Skin epidermis (tissue), 12 donors: ENCODE results near the gene ORAI1.
"Not testable (repeated sequence)": the region's sequence is repeated elsewhere in the genome, so short reads cannot be mapped to it uniquely, and the experiment has no call there.

Source experiments
- H3K27ac ChIP-seq, 21 experiments: fragments of 200-600 bp; sonication (generic) in 11 of 21; one replicate each; pipeline ENCODE4 v1.5.0; 2020; ENCODE audit warnings: mild to moderate bottlenecking in 3 of 21, inconsistent platforms in 2 of 21, moderate library complexity in 2 of 21
- H3K4me3 ChIP-seq, 7 experiments: fragments of 200-600 bp; sonication (generic) in 2 of 7; one replicate each; pipeline ENCODE4 v1.5.0; 2020; ENCODE audit warnings: inconsistent platforms in 2 of 7, mild to moderate bottlenecking in 2 of 7, moderate library complexity in 1 of 7

ORAI1 gene

DNA sequence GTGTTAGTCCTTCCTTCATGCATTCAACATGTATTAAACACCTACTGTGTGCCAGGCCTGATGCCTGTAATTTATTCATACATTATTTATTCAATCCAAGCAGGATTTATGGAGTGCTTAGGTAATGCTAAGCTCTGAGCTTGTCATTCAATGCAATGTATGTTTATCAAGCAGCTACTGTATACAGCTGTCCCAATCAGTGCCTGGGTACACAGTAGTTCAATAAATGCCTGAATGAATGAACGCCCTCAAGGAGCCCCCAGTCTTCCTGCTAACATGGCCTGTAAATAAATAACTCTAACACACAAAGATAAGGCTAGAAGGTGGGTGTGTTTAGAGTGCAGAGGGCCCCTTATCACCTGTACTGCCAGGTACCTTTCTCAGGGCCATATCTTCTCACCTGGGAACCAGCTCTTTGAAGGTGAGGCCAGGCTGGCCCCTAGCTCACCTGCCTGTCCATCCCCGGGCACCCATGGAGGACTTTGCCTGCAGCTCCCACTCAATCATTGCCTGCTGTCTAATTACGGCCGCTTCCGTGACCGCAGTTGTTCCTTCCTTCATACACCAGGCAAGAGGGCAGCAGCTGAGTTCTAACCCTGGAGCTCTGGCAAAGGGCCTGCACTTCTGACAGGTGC lies 25.5 kb upstream of the ORAI1 start:
- no peak overlapping the region for H3K27ac ChIP-seq
- H3K4me3 ChIP-seq, result no peak overlapping the region

- Histone ChIP-seq H3K27ac (no peak overlapping the region), H3K4me3 (no peak overlapping the region)
These were observed 23.6 kb upstream of the ORAI1 start for GRCh38 chr12:121602766-121603165.

- H3K27ac ChIP-seq, result no peak overlapping the region
- H3K4me3 ChIP-seq, result no peak overlapping the region
These were observed 22.7 kb upstream of the ORAI1 start for GRCh38 chr12:121603581-121603980.

DNA sequence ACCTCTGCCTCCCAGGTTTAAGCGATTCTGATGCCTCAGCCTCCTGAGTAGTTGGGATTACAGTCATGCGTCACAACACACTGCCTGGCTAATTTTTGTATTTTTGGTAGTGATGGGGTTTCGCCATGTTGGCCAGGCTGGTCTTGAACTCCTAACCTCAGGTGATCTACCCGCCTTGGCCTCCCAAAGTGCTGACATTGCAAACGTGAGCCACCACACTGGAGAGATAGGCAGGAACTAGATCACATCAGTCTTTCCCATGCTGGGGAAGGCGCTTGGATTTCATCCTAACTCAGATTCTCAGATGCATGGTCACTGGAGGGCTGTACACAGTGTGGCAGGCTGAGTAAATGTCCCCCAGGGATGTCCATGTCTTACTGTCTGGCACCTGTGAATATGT lies 18.0 kb upstream of the ORAI1 start:
- no peak overlapping the region for H3K4me3 ChIP-seq
- no peak overlapping the region for H3K27ac ChIP-seq

DNA sequence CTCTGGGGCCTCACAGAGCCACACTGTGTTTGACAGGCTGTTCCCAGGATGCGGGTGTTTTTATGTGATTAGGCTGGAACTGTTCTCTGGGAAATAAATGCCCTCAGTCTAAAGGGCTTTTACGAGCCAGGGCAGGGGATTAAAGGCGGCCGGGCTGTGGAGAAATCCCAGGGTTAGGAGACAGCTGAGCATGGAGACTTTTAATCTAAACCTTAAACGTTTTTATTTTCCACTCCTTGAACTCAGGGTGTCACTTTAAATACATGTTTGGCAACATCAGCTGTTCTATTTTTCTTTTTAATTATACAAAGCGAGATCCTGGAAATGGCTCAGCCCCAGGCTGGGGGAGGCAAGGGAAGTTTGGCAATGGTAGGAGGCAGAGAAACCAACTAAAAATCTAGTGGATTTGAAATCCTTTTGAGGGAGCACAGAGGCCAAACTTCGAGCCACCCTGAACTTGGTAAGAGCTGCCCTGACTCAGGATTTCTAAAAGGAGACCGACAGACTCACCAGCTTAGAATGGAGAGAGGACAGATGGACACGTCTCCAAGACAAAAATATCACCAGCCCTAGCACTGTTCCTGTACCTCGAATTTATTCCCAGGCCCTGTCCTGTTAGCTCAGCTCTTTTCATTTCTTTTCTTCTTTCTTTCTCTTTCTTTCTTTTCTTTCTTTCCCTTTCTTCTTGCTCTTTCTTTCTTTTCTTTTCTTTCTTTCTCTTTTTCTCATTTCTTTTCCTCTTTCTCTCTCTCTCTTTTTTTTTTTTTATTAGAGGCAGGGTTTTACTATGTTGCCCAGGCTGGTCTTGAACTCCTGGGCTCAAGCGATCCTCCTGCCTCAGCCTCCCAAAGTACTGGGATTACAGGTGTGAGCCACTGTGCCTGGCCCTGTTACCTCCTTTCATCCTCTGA lies 15.8 kb upstream of the ORAI1 start:
- H3K27ac ChIP-seq, result peak overlapping the region in 9 of 21 experiments; percentile 6 to 73 (median 55)

DNA sequence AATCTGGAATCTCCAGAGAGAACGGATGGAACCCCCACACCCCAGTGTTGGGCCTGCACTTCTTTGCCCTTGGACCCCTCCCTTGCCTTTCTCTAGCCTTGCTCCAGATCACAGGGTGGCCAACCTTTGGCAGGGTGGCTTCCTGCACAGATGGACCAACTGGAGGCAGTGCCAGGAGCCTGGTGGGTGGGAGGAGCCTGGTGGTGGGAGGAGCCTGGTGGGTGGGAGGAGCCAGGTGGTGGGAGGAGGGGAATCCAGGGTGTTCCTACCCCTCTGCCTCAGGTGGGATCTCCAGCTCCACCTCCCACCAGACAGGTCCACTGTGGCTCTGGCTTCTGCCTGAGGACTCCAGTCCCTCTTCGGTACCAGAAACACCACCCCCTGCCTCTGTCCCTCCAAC lies 15.0 kb upstream of the ORAI1 start:
- H3K4me3 ChIP-seq, result no peak overlapping the region
- H3K27ac ChIP-seq, result peak overlapping the region in 2 of 21 experiments; percentile 61 to 73

More for the DNA sequence above, 15.8 kb upstream of the ORAI1 start:
- H3K4me3 ChIP-seq, result no peak overlapping the region

DNA sequence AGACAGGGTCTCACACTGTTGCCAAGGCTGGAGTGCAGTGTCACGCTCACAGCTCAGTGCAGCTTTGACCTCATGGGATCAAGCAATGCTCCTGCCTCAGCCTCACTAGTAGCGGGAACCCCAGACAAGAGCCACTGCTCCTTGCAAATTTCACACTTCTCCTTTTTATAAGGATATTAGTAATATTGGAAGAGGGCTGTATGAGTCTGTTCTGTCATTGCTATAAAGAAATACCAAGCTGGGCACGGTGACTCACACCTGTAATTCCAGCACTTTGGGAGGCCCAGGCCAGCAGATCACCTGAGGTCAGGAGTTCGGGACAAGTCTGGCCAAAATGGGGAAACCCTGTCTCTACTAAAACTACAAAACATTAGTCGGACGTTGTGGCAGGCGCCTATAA lies 12.9 kb upstream of the ORAI1 start:
- H3K4me3 ChIP-seq, result no peak overlapping the region

GRCh38 chr12:121614872-121615467 lies 11.4 kb upstream of the ORAI1 start:
- Histone ChIP-seq H3K27ac (no peak overlapping the region), H3K4me3 (no peak overlapping the region)

More for the DNA sequence above, 12.9 kb upstream of the ORAI1 start:
- H3K27ac ChIP-seq, result no peak overlapping the region

- Histone ChIP-seq H3K27ac (no peak overlapping the region), H3K4me3 (no peak overlapping the region)
These were observed 7.6 kb upstream of the ORAI1 start for GRCh38 chr12:121618659-121619233.

DNA sequence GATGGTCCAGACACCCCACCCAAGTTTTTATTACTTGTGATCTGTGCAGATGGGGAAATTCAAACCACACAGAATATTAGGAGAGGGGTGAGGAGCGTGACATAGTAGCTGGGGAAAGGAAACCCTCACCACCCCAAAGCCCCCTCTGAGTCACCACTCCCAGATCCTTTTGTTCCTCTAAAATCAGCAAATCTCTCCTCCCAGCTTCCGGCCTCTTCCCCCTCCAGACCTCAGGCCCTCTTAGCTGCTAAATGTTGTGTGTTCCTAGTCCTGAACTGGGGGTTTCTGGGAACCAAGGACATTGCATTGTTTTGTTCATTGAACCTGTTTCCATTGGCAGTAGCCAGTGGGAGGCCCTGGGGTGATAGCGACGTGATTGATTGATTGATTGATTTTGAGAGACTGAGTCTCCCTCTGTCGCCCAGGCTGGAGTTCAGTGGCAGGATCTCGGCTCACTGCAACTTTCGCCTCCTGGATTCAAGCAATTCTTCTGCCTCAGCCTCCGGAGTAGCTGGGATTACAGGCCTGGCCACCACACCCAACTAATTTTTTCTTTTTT lies 5.9 kb upstream of the ORAI1 start:
- Histone ChIP-seq H3K27ac (peak overlapping the region in 1 of 21 experiments; percentile 10), H3K4me3 (no peak overlapping the region)

DNA sequence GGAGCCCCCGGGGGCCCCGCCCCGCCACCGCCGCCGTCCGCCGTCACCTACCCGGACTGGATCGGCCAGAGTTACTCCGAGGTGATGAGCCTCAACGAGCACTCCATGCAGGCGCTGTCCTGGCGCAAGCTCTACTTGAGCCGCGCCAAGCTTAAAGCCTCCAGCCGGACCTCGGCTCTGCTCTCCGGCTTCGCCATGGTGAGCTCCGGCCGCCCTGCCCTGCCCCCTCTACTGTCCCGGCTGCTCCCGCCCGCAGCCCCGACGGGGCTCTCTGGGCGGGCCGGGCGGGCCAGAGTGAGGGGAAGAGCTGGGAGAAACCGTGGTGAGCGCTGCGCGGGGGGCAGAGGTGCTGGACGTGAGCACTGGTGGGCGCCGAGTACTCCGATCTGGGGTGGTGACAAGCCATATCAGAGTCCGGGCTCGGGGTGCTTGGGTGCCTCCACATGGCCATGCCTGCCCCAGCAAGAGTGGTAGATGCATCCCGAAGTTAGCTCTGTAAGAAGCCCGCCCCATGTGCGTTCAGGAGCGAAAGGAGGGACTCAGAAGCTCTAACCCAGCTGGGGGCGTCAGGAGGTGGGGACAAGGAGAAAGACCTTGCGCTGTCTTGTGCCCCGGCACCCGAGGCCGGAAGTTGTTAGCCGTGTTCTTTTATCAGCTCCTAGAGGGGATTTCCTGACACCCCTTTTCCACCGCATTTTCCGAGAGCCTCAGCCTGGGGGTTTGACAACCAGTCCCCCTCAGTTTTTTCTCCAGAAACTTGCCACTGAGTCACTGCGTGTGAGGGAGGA lies 717 bp downstream of the ORAI1 start:
- Histone ChIP-seq H3K4me3 (peak overlapping the region; percentile 47 to 84 (median 76)), H3K27ac (peak overlapping the region; percentile 86 to 98 (median 93))

GRCh38 chr12:121628037-121628436 lies 1.7 kb downstream of the ORAI1 start:
- peak overlapping the region in 20 of 21 experiments; percentile 86 to 98 (median 92) for H3K27ac ChIP-seq

DNA sequence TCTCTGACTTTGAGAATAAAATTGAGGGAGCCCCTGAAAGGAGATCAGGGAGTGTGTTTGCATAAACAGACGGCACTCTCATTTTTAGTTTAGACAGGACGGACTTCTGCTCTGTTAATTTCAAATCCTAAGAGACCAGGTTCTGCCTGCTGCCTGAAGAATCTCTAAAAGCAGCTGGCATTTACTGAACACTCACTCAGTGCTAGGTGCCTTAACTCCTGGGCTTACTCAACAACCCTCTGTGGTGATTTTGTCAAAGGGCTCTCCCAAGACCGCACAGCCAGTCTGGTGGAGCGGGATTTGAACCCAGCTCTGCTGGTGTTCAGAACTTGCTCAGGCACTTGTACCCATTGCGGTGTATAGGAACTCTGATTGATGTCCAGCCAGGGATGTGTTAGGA lies 2.2 kb downstream of the ORAI1 start:
- peak overlapping the region in 19 of 21 experiments; percentile 25 to 98 (median 93) for H3K27ac ChIP-seq
- H3K4me3 ChIP-seq, result peak overlapping the region in 6 of 7 experiments; percentile 47 to 84 (median 76)

More at GRCh38 chr12:121628037-121628436, 1.7 kb downstream of the ORAI1 start:
- H3K4me3 ChIP-seq, result peak overlapping the region; percentile 47 to 84 (median 76)

DNA sequence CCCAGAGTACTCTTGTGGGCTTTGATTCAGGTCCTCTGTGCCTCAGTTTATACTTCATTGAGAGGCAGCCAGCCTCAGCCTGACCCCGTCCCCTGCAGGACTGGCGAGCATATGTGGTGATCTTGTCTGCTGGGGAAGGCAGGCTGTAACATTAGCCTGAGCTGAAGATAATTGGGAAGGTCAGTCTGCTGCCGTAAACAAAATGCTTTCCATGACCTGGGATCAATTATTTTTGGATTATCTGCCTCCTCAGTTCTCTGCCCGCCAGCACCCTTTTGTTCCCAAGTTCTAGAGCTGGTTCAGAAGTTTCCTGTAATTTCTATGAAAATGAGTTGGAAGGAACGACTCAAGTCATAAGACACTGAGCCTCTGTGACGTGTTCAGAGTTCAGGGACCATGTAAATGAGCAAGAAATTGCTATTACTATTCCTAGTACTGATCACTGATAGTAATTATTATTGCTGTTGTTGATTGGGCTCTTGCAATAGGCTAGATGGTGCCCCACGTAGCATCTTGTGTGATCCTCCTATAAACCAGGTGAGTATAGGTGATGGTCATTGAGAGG lies 4.5 kb downstream of the ORAI1 start:
- H3K4me3 ChIP-seq, result no peak overlapping the region
- H3K27ac ChIP-seq, result peak overlapping the region in 10 of 21 experiments; percentile 11 to 98 (median 62)

DNA sequence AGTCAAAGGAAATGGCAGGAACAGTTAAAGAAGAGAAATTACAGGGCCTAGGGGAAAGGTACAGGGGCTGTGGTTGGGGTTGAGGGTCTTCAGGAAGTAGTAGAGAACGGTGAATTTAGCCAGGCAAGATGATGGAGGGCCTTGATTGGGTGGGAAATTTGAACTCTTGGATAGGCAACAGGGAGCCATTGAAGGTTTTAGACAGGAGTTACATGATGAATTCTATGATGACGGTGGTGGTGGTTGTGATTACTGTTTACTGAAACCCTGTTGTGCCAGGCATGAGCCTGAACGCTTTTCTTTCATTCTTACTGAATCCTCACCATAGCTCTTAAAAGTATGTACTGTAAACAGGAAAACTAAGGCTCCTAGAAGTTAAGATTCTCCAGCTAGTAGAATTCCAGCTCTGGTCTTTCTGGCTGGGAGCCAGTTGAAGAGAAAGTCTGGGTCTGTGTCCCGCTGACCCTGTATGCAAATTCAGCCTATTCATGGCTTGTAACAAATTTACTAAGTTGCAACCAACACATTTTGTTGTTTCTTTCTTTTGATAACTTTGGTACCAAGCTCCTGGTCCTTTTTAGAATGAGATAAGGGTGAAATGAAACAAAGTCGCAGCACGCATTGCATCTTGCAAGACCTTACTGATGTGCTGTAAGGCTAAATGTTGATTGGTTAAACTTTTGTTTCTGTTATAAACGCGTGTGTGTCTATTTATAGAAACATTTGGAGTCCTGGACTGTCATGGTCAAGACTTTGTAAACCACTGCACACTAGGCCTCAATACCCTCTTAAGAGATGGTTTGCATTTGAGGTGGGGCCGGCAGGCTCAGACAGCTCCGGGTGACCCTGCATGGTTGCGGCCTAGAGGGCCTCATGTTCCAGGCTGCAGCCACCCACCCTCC lies 6.0 kb downstream of the ORAI1 start:
- Histone ChIP-seq H3K4me3 (no peak overlapping the region), H3K27ac (peak overlapping the region in 10 of 21 experiments; percentile 19 to 81 (median 60))

DNA sequence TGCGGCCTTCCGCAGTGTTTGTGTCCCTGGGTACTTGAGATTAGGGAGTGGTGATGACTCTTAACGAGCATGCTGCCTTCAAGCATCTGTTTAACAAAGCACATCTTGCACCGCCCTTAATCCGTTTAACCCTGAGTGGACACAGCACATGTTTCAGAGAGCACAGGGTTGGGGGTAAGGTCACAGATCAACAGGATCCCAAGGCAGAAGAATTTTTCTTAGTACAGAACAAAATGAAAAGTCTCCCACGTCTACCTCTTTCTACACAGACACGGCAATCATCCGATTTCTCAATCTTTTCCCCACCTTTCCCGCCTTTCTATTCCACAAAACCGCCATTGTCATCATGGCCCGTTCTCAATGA lies 7.5 kb downstream of the ORAI1 start:
- H3K27ac ChIP-seq, result peak overlapping the region in 1 of 21 experiments; percentile 84
- H3K4me3 ChIP-seq, result not testable (repeated sequence)

DNA sequence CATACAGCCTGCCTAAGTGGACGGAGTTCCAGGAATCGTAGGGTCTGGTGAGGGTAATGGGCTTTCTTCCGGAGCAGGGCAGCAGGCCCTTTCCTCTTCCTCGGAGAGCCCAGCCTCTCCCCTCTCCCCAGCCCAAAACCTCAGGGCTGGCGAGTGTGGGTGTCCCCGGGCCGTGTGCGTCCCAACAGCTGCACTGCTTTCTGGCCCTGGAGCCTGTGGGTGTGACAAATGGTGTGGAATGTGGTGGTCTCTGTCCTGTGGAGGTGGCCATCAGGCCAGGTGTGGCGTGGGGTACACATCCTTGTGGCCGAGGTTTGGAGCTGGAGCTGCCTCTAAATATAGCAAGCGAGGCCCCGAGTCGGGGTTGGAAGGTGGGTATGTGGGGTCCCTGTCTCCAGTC lies 8.5 kb downstream of the ORAI1 start:
- Histone ChIP-seq H3K27ac (peak overlapping the region in 14 of 21 experiments; percentile 7 to 84 (median 62)), H3K4me3 (no peak overlapping the region)
